Epithelial cell of umbilical artery (primary cell): ENCODE results near the gene PRAMEF26. TPM values are rescaled to one million over a fixed set of nuclear protein-coding genes. Genes with fewer than 3 reads are reported as not detected.

Experiments
- total RNA-seq: library from RNA; depleted of rRNA; stranded (reverse); fragments of >200 nt; gene quantifications from 2 replicates; pipeline ENCODE4 v1.2.3, GENCODE V29; 2014

The PRAMEF26 gene
- total RNA-seq = not detected in 2 replicates

DNA sequence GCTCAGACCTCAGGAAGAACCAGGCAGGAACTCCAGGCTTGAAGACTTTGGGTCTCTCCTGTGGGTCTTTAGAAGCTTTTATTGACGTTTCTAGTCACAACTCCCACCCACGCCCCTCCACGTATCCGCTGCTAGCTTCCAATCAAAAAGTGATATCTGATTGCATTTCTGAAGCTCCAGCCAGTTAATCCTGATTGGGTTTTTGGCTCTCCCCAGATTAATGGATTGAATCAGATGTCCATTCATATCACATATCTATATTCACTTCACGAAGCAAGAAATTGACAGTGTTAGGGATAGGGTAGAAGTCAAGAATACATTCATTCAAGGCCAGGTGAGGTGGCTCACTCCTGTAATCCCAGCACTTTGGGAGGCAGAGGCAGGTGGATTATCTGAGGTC is at the start of gene PRAMEF26:
TSS of gene PRAMEF26 (minus strand) at position 101 of the 400 bp plus-strand sequence. CDS start 2,914 bp downstream, outside the sequence.

DNA sequence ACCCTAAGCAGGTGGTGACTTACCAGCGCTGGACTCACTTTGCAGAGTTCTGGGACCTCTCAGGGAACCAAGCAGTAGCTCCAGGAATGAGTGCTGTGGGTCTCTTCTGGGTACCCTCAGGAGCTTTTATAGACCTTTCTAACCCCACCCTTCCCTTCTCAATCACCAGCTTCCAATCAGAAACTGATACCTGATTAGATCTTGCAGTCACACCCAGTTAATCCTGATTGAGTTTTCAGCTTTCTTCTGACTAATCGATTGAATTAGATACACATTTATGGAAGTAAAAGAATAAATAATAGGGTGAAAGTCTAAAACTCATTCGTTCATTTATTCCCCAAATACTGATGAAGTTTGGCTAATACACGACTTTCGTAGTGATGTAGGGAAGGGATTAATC is 45.5 kb upstream of the PRAMEF26 start, which contains the start of gene PRAMEF13:
TSS of gene PRAMEF13 (minus strand) at position 101 of the 400 bp plus-strand sequence. CDS start 1,820 bp downstream, outside the sequence.

GRCh38 chr1:13171548-13171947 is 15.7 kb upstream of the PRAMEF26 start, which contains the start of gene PRAMEF9:
PRAMEF9 (plus strand) TSS chr1:13171848; CDS start chr1:13175281, 3,433 bp downstream.

GRCh38 chr1:13165531-13165930 is 9.7 kb upstream of the PRAMEF26 start, which contains the start of gene HNRNPCL4:
HNRNPCL4 (minus strand) TSS chr1:13165631; CDS start chr1:13165467, 164 bp downstream.

GRCh38 chr1:13116754-13117153 is 39.1 kb downstream of the PRAMEF26 start, which contains the start of gene HNRNPCL2:
HNRNPCL2 (minus strand) TSS chr1:13116854; CDS start chr1:13116400, 454 bp downstream.

Other genes starting within 250 kb of the PRAMEF26 start
- not detected in 2 replicates for gene PRAMEF7, start 239.4 kb downstream of the PRAMEF26 start, total RNA-seq
- gene PRAMEF6, start 208.4 kb downstream of the PRAMEF26 start, total RNA-seq = not detected in 2 replicates
- gene PRAMEF27, start 99.4 kb downstream of the PRAMEF26 start, total RNA-seq = not detected in 2 replicates
- gene HNRNPCL3, start 95.2 kb downstream of the PRAMEF26 start, total RNA-seq = not detected in 2 replicates
- gene PRAMEF25, start 85.2 kb downstream of the PRAMEF26 start, total RNA-seq = not detected in 2 replicates
- not detected in 2 replicates for gene HNRNPCL2, start 39.2 kb downstream of the PRAMEF26 start, total RNA-seq
- gene HNRNPCL4, start 9.6 kb upstream of the PRAMEF26 start, total RNA-seq = not detected in 2 replicates
- not detected in 2 replicates for gene PRAMEF9, start 15.8 kb upstream of the PRAMEF26 start, total RNA-seq
- gene PRAMEF13, start 45.4 kb upstream of the PRAMEF26 start, total RNA-seq = not detected in 2 replicates
- gene PRAMEF18, start 70.1 kb upstream of the PRAMEF26 start, total RNA-seq = not detected in 2 replicates
- not detected in 2 replicates for gene PRAMEF5, start 98.2 kb upstream of the PRAMEF26 start, total RNA-seq
- not detected in 2 replicates for gene PRAMEF8, start 129.1 kb upstream of the PRAMEF26 start, total RNA-seq
- not detected in 2 replicates for gene PRAMEF33, start 147.5 kb upstream of the PRAMEF26 start, total RNA-seq
- gene PRAMEF15, start 159.6 kb upstream of the PRAMEF26 start, total RNA-seq = not detected in 2 replicates
- gene PRAMEF14, start 191.1 kb upstream of the PRAMEF26 start, total RNA-seq = not detected in 2 replicates
- not detected in 2 replicates for gene PRAMEF19, start 215.9 kb upstream of the PRAMEF26 start, total RNA-seq
- not detected in 2 replicates for gene PRAMEF17, start 233.6 kb upstream of the PRAMEF26 start, total RNA-seq